ENCODE measurements around the gene KRTAP12-3.
"Not testable (repeated sequence)": the region's sequence is repeated elsewhere in the genome, so short reads cannot be mapped to it uniquely, and the experiment has no call there.

The KRTAP12-3 gene

DNA sequence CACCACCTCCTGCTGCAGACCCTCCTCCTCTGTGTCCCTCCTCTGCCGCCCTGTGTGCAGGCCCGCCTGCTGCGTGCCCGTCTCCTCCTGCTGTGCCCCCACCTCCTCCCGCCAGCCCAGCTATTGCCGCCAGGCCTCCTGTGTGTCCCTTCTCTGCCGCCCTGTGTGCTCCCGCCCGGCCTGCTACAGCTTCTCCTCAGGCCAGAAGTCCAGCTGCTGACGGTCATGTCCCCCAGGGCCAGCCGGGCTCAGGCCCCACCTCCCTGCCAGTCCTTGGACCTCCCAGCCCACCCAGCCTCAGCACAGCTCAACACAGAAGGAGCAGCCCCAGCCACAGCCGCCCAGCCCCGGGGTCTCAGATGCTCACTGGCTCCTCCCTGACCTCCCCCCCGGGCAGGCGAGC is 29.9 kb upstream of the KRTAP12-3 start:
- DNase-seq = not testable (repeated sequence)

DNA sequence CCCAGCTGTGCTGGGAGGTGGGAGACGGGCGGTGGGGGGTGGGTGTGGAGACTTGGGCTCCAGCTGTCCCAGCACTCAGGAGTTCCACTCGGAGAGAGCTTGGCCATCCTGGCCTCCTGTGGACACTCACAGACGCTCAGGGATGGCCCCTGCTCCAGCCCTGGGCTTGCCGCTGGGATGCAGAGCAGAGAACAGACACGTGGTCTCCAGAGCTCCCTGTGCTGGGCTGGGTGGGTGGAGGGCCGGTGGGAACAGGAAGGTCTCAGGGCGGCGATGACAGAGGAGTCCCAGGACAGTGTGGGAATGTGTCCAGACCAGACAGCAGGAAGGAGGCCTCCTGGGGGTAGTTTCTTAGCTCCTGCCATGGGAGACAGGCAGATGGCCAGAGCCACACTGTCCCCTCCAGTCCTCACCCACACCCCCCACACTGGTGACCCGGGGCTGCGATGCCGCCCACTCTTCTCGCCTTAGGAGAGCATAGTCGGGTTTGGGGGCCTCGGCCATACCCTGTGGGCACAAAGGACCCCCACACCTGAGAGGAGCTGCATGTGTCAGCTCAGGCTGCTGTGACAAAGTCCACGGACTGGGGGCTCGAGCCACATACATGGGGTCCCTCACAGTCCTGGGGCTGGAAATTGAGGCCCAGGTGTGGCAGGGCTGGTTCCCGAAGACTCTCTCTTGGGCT is 28.9 kb upstream of the KRTAP12-3 start:
- no peak for DNase-seq

DNA sequence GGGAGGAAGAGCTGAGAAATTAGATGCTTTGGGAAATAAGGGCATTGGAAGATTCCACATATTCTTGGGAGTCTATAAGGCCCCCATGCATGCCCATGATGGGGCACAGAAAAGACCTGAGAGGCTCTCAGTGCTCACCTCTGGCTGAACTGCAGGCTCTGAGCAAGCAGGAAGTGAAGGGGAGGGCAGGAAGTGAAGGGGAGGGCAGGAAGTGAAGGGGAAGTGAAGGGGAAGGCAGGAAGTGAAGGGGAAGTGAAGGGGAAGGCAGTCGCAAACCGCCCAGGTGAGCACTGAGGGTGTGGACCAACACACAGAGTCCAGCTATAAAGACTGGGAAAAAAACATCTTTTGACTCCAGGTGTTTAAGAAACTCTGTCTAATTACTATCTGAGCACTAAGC is 27.3 kb upstream of the KRTAP12-3 start:
- DNase-seq = no peak

DNA sequence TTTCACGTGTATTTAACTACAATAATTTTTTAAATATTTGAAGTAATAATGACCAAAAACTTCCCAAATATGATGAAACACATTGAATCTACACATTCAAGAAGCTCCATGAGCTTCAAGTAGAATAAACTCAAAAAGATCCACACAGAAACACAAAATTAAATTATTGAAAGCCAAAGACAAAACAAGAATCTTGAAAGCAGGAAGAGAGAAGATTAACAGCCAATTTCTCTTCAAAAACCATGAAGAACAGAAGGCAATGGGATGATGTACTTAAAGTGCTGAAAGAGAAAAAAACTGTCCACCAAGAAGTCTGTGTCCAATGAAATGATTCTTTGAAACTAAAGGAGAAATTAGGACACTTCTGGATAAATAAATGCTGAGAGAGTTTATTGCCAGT is 25.7 kb upstream of the KRTAP12-3 start:
- DNase-seq = no peak

DNA sequence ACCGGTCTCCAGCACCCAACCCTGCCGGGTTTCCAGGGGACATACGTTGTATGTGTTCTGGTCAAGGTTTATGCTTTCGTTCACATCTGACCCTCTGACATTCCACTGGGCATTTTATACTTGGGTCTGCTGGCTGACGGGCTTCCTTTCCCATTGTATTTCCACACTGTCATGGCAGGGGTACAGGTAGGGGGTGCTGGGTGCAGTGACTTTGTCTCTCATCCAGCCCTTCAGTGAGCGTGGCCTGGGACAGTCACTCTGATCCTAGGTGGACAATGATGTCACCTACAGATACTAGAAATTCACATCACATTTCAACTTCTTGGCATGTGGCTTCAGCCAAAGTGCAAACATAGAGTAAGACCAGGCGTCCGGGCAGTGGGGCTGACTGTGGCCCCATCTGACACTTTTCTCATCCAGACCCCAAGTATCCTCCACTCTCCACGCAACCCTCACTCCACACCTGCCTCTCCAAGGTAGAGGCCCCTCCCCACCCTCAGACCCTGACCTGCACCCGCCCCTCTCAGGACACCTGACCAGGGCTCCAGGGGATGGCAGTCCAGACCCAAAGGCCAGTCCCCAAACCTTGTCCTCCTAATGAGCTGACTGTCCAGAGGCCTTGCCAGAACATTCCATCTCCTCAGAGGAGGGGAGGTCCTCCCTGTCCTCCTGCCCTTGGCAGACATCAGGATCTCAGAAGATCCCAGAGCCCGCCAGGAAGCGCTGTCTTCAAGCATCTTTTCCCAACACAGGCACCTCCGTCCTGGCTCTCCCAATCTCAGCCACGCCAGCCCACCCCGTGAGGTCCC is 21.3 kb upstream of the KRTAP12-3 start:
- DNase-seq = no peak

DNA sequence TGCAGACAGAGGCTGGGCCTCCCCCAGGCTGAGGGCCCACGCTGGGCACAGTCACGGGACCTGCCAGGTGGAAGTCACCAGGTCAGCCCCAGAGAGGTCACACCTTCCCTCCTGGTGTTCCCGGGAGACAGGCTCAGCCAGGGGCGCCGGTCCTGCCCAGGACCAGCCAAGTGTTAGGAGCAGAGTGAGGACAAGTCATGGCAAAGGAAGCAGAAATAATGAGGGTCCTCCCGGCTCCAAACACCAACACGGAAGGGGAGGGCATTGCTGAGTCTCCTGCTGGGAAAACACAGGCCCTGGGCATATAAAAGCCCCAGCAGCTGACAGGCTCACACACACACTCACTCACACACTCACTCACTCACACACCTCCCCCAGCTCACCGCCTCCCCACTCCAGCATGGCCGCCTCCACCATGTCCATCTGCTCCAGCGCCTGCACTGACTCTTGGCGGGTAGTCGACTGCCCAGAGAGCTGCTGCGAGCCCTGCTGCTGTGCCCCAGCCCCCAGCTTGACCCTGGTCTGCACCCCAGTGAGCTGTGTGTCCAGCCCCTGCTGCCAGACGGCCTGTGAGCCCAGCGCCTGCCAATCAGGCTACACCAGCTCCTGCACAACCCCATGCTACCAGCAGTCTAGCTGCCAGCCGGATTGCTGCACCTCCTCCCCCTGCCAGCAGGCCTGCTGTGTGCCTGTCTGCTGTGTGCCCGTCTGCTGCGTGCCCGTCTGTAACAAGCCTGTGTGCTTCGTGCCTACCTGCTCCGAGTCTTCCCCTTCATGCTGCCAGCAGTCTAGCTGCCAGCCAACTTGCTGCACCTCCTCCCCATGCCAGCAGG is 20.5 kb upstream of the KRTAP12-3 start, which contains the start of gene KRTAP10-10:
KRTAP10-10 (plus strand) TSS at position 339 of the 833 bp plus-strand sequence; CDS start at position 401, 62 bp downstream.
- no peak for DNase-seq

DNA sequence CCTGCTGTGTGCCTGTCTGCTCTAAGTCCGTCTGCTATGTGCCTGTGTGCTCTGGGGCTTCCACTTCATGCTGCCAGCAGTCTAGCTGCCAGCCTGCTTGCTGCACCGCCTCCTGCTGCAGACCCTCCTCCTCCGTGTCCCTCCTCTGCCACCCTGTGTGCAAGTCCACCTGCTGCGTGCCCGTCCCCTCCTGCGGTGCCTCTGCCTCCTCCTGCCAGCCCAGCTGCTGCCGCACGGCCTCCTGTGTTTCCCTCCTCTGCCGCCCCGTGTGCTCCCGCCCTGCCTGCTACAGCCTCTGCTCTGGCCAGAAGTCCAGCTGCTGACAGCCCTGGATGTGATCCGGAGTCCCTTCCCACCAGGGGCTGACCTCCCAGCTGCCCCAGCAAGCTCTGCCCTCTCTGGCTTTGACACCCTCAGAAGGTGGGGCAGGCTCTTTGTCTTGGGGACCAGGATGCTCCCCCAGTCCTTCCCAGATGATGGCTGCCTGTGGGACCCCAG is 19.8 kb upstream of the KRTAP12-3 start:
- DNase-seq = not testable (repeated sequence)

DNA sequence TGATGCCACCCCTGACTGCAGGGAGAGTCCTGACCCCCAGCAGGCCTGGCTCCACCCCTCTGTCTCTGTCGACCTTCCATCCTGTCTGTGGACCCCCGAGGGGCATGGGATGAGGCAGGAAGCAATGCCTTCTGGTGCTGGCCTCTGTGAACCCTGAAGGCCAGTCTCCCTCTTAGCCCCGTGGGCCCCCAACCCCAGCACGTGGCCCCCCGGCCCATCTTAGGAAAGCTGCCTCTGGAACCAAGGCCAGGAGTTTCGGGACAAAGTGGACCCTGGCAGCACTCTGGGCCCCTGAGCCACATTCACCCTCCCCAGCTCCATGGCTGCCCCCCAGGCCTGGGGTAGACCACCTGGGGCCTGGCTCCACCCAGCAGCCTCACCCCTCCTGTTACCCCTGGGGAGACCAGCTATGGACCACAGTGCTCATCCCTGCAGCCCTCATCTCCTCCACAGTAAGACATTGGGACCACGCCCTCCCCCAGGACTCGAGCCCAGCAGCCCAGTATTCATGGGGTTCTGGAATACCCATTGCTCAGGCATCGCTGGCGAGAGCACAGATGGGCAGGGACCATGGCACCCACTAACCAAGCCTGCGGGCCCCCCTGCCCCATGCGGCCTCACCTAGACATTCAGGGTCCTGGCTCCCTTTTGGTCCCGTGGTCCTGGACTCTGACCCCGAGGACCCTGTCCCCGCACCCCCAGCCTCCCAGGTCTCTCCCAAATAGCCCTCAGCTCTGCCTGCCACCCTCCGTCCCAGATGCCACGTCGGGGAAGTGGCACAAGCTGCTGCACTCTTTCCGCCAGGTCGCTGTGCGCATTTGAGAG is 19.0 kb upstream of the KRTAP12-3 start:
- not testable (repeated sequence) for DNase-seq

DNA sequence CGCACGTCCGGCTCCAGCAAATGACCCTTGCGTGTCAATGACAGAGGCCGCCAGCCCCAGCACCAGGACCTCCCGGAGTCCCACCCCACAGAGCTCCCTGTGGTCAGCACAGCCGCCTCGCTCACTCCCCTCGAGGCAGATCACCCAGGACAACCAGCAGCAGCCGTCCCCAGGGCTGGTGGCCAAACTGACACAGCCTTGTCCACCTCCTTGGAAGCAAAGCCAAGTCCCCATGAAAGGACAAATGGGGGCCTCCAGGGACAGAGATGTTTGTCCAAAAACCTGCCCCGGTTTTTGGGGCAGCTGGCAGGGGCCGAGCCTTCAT is 18.4 kb upstream of the KRTAP12-3 start:
- no peak for DNase-seq

DNA sequence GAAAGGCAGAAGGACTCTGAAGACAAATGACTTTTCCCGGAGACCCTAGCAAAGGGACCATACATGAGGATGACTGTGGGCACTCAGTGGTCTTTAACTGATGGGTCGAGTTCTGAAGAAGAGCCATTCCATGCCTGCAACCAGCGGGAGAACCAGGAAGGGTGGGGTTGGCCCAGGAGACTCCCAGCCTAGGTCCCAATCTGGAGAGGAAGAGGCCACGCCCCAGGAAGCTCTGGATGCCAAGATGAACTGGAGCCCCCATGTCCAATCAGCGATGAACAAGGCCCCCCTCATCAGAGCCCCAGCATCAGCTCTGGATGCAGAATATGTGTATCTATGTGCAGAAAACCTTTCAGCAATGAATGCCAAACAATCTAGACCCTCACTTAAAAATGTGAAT is 17.0 kb upstream of the KRTAP12-3 start:
- DNase-seq = no peak

DNA sequence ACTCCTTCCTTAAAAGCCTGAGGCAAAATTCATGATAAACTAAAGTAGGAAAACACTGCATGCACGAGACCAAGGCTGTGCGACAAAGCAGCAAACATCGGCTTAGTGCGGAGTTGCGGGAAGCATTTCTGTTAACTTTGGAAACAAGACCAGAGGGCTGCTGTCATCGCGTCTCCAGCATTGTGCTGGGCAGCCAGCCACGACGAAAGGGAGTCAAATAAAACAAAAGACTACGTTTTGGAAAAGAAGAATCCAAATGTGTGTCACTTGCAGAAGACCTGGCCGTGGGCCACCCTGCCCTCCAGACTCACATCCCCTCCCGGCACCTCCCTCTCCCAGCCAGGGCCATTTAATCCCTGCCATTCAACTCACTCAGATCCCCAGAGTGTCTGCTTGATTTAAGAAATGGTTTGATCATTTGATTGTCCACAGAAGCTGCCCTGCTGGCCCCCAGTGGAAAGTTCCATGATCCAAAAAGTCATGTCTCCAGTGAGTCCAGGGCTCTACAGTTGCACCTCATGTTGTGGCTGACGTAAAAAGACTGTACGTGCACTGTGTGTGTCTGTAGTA is 13.9 kb upstream of the KRTAP12-3 start:
- DNase-seq = no peak

DNA sequence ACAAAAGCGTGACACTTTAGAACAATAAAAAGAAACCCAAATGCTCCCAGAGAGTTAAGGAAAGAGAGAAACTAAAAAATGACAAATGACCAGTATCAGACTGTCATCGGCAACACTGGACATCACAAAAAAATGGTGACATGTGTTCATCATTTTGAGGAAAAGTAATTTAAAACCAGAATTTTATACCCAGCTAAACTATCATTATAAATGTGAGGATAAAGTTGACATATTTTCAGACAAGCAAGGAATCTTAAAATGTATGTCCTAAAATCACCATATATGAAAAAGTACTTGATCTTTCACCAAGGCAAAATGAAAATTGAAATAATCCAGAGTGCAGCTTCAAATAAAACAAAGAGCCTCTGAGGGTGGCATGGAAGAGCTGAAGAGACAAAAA is 12.9 kb upstream of the KRTAP12-3 start:
- DNase-seq = no peak

DNA sequence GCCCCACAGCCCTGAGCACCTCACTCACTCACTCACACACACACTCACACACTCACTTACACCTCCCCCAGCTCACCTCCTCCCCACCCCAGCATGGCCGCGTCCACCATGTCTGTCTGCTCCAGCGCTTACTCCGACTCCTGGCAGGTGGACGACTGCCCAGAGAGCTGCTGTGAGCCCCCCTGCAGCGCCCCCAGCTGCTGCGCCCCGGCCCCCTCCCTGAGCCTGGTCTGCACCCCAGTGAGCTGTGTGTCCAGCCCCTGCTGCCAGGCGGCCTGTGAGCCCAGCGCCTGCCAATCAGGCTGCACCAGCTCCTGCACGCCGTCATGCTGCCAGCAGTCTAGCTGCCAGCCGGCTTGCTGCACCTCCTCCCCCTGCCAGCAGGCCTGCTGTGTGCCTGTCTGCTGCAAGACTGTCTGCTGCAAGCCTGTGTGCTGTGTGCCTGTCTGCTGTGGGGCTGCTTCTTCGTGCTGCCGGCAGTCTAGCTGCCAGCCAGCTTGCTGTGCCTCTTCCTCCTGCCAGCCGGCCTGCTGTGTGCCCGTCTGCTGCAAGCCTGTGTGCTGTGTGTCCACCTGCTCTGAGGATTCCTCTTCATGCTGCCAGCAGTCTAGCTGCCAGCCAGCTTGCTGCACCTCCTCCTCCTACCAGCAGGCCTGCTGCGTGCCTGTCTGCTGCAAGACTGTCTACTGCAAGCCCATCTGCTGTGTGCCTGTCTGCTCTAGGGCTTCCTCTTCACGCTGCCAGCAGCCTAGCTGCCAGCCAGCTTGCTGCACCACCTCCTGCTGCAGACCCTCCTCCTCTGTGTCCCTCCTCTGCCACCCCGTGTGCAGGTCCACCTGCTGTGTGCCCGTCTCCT is 11.1 kb upstream of the KRTAP12-3 start, which contains the start of gene KRTAP10-11:
KRTAP10-11 (plus strand) TSS at position 49 of the 856 bp plus-strand sequence; CDS start at position 94, 45 bp downstream.
- not testable (repeated sequence) for DNase-seq

DNA sequence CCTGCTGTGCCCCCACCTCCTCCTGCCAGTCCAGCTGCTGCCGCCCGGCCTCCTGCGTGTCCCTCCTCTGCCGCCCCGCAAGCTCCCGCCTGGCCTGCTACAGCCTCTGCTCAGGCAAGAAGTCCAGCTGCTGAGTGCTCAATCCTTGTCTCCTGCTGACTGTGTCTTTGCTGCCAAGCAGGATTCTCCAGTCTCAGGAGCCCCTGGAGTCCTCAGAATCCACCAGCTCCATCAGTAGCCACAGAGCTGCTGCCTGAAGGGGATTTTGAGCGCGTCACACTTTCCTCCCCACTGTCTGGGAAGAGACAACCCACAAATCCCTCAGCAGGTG is 10.5 kb upstream of the KRTAP12-3 start:
- DNase-seq = no peak

DNA sequence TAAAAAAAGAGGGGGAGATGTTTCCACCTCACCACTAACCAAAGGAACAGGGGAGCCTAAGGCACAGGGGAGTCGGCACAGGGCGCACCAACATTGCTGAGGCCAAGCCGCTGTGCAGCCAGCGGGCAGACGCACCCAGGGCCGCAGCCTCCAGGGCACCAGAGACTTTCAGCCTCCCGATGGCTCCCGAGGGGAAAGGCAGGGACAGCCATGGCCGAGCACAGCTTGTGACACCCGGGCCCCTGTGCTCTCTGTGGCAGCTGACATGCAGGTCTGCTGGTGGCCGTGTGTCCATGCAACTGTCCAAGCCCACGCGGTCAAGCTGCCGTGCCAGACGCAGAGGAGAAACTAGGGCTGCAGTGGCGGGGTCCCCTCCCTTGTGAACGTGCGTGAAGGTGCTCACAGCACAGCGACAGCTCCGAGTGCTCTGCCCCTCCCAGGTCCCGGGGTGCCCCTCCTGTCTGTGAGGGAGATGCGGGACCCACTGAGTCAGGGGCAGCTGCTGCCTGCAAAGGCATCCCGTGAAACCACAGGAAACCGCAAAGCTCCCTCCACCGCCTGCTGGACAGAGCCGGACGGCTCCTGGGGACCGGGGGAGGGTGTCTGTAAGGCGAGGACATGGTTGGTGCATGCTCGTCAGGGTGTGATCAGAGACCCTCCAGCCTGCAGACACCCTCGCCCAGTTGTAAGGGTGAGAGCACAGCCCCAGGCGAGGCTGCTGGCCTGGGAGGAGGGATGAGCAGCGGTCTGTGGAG is 9.0 kb upstream of the KRTAP12-3 start:
- DNase-seq = no peak

DNA sequence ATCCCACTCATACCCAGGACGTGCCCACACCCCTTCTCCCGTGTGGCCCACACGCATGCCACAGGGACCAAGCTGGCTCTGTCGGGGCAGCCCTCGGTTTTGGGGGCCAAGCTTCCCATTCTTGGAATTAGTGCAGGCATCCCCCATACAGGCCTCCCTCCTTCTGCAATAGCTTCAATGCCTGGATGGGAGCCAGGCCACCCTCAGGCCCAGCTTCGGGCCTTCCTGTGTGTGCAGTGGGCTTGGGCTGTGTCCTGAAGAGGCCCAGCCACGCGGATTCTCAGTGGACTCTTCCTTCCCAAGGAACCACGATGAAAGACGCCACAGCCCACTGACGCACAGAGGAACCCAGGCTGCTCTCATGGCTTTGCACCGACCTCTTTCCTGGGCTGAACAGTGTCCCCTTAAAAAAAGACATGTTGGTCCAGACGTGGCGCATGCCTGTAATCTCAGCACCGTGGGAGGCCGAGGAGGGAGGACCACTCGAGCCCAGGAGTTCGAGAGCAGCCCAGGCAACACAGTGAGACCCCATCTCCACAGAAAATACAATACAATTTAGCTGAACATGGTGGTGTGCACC is 8.1 kb upstream of the KRTAP12-3 start:
- DNase-seq = no peak

DNA sequence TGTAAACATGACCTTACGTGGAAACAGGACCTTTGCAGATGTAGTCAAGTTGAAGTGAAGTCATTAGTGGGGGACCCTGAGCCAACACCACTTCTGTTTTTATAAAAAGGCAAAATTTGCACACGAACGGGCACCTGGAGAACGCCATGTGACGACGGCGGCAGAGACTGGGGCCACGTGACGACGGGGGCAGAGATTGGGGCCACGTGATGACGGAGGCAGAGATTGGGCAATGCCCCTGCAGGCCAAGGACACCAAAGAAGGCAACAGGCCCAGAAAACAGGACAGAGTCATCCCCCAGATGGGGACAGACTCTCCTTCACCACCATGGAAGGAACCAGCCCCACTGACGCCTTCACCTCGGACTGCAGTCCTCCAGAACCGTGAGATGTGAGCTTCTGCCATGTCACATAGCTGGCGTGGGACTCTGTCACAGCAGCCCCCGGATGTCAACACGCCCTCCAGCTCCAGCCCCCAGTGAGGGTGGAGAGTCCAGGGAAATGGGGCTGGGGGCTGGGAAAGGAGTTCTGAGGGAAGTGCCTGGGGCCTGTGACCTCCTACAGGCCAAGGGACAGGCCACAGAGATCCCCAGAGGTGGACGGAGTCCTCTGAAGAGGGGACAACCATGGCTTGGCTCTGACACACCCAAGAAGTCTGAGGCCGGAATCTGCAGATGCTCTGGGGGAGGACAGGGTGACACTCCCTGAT is 7.3 kb upstream of the KRTAP12-3 start:
- no peak for DNase-seq

DNA sequence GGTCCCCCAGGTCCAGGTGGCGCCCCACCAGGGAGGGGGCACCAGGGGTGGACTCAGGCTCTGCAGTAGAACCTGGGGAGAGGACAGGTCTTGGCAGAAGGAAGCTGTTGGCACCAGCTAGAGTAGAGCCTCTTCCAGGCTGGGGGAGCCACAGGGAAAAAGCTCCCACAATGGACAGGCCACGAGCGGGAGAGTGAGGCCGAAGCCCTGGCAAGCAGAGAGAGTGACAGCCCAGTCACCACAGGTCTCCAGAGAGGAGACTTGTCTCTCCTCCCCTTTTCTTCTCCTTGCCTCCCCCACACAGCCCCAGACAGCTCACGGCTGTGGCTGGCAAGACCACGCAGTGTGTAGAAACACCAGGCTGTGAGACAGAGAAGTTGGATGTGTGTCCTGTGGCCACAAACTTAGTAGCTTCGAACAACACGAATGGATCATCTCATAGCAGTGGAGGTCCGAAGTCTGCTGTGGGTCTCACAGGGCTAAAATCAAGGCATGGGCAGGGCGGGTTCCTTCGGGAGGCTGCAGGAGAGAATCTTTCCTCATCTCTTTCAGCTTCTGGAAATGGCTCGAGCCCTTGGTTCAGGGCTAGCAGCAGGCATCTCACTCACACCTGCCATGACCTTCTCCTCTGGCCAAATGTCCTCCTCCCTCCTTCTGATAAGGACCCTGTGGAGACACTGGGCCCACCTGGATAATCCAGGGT is 6.6 kb upstream of the KRTAP12-3 start:
- no peak for DNase-seq

DNA sequence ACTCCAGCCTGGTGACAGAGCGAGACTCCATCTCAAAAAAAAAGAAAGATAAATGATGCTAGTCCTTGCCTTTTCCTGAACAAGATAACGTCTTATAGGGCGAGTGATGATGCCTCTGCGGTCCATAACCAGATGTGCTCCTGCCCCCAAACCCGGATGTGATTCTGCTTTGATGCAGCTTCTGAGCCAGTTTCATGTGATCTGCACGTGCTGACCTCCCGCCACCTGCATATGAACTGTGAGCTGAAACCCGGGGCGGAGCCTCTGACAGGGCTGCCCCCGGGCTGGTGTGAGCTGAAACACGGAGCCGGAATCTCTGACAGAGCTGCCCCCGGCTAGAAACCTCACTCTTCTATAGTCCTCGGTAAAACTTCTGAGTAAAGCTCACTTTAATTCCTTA is 4.6 kb upstream of the KRTAP12-3 start:
- DNase-seq = no peak
